NCI-H2227 treated with DMSO at 0.1 percent for 48 hours (cell line): Measurements from ENCODE around the gene GARS1.
"Not testable (repeated sequence)": the region's sequence is repeated elsewhere in the genome, so short reads cannot be mapped to it uniquely, and the experiment has no call there.

ENCODE experiments used
- DNase-seq: peaks from one replicate; lab custom pipeline; 2025; lab: John Stamatoyannopoulos, UW

GARS1 gene

GRCh38 chr7:30625283-30625682, 30.6 kb downstream of the GARS1 start:
- DNase-seq: no peak

GRCh38 chr7:30627026-30627425, 32.3 kb downstream of the GARS1 start:
- DNase-seq: no peak

- no peak for DNase-seq
Observed at GRCh38 chr7:30630986-30631385, 36.3 kb downstream of the GARS1 start.

DNA sequence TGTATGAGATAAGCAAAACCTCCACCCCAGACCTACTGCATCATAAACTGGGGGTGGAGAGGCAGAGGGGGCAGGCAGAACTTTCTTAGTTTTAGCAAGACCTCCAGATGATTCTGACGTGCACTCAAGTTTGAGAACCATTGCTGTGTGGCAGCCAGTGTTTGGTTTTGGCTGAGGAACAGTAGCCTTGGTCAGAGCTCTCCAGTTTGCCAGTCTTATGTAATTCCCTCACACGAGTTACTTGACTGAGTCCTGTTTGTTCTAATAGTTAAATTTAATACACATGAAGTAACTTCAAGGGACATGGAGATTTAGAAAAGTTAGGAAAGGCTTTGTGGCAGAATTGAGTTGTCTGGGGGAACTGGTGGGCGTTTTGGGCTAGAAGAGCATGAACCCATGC, 38.5 kb downstream of the GARS1 start:
- DNase-seq: no peak

GRCh38 chr7:30634193-30634626, 39.5 kb downstream of the GARS1 start:
- no peak for DNase-seq

DNA sequence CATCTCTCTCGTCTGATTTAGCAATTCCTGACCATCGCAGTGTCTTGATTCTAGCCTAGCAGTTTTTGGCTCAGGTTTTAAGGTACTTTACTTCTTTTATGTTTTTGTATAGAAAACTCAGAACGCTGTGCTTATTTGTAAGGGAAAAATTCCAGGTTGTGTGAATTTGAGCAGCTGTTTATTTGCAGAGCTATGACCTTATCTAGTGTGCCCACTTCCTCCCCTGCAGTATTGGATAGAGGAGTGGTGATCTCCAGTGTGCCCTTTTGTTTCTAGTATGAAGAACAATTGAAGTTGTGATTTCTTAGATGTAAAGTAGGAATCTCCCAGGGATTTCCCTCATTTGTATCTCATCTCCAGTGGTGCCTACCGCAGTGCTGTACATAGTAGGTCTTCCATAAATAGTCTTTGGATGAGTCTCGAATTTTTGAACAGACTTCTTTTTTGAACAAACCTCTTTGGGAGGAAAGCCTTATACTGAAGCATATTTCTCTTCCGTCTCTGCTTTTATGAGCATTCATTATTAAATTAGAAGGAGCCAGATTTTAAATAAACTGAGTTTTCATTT, 40.0 kb downstream of the GARS1 start:
- DNase-seq: no peak

DNA sequence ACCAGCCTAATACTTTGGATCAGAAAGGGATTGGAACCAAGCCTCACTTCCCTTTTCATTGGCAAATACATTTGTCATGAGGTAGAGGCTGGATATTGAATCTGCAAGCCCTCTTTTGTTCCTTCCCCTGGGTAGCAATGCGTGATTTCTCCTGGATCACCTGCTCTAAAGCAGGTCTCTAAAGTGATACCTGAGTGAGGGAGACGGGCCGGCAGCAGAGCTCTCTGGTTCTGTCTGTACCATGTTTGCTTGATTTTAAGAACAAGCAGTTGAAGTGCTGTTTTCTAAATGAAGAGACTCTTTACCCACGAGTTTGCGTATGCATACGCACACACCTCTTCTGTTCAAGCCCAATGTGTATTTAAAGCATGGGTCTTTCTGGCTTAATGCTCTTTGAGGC, 41.1 kb downstream of the GARS1 start:
- no peak for DNase-seq

- DNase-seq: not testable (repeated sequence)
Observed at GRCh38 chr7:30642322-30642721, 47.6 kb downstream of the GARS1 start.

GRCh38 chr7:30642789-30643188, 48.1 kb downstream of the GARS1 start:
- DNase-seq: no peak

DNA sequence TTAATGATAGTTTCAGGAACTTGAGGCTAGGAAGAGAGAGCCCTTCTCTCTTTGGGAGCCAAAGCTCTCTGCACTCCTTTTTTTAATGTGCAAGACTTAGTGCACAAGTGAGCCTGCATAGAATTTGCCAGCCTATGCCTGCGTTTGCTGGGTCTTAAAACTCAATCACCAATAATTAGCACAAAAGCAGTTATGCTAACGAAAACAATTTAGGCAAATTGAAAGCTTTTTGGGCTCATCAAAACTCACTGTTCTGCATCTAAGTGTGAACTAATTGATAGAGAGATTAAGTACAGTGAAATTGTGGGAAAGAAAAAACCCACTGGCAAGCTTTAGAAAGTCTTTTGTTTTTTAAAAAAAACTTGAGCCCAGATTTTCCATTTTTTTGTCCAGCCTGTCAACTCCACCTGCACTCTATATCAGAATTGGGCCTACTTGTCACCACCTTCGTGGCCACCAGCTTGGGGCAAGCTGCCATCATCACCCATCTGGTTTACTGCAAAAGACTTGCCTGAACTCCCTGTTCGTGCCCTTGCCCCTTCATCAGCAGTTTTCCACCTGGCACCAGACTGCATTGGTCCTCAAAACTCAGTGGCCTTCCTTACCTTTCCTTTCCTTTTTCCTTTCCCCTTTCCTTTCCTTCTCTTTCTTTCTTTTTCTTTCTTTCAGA, 49.7 kb downstream of the GARS1 start:
- no peak for DNase-seq

- DNase-seq: no peak
Observed at GRCh38 chr7:30645661-30646060, 51.0 kb downstream of the GARS1 start.

GRCh38 chr7:30646154-30646553, 51.5 kb downstream of the GARS1 start:
- DNase-seq: no peak

DNA sequence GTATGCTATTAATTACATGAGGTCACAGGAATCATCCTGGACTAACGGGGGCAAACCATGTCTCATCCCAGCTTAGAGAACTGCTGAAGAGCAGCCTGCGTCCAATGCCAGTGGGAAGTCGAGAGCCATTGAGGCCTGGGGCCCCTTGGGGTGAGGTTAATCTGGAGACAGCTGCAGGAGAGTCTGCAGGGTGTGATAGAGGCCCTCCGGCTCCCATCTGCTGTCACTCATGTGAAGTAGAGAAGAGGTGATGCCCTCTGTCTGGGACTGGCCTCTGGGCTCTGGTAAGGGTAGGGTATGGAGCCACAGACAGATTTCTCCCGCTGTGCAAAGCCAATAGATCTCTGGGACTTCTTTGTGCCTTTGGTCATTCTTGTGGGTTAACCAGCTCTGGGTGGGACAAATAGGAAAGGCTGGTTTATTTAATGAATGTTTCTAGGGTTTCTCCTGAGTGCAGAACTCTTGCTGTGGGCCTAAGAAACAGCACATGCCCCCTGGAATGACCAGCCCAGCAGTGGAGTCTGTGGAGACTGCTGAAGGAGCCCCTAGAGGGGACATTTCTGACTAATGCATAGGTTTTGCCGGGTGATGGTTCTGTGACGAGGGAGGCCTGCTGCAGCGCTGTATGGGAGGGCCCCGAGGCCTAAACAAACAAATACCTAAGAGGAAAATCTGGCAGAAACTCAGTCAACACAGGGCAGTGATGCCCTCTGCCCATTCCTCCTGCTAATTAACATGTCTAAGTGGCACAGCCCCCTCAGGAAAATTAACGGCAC, 53.1 kb downstream of the GARS1 start:
- no peak for DNase-seq

GRCh38 chr7:30648744-30649540, 54.3 kb downstream of the GARS1 start:
- no peak for DNase-seq

DNA sequence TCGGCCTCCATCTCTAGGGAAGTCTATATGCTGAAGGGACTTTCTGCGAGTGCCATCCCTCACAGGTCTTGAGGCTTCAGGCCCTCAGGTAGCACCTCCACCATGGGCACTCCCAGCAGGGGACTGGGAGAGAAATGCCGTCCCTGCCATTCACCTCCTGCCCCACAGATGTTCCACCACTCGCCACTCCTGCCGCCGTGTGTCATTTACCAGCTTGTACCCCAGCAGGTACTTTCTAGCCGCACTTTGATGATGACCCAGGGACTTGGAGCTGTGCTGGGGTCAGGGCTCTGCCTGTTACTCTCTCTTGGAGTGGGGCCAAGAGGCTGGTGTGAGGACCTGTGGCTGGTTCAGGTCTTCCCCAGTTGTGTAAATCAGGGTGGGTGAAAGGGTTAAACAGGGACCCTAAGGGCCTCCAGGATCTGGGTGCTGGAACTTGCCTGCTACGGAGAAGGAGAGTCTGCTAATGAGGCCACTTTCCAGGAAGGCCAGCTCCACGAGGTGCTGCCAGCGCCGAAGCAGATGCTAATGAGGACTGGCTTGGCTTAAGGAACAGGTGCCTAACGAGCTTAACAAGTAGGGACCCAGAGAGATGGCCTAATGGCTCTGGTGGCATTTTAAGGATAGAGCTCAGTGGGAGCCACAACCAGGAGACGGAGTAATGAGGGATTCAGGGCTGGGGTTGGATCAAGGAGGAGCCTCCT, 55.2 kb downstream of the GARS1 start:
- DNase-seq: no peak

GRCh38 chr7:30650421-30650808, 55.7 kb downstream of the GARS1 start:
- DNase-seq: no peak

- DNase-seq: no peak
Observed at GRCh38 chr7:30652132-30652531, 57.5 kb downstream of the GARS1 start.

GRCh38 chr7:30652698-30653641, 58.3 kb downstream of the GARS1 start:
- no peak for DNase-seq

DNA sequence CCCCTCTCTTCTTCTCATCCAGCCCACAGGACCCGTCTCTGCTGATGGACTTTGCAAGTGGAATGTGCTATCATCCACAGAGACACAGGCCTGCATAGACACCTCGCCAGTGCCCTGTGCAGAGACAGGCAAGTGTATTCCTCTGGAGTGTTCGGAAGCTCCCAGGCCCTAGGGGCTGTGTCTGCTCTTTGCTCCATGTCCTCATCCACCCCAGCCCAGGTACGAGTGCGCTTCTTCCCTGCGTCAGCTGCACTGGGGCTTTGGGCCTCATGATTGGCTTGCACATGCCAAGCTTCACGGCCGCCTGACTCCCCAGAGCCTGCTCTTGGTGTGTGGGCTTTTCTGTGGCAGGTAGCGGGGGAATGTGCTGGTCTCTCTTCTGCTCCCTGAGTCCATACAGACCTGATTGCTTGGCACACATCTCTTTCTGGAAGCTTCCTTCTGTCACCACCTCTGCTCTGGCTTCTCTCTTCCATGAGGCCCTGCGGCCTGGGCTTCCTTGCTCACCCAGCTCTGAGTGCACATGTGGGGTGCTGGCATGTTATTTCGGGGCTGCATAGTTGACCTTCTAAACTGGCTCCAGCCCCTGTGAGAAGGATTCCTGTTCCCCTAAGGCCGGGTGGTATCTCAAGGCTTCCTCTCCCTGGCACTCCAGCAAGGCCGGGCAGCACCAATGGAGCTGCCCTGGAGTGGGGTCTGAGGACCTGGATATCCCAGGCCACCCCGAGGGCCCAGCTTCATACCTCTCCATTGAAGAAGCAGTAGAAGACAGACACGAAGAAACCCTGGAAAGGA, 59.8 kb downstream of the GARS1 start:
- no peak for DNase-seq
